SH-SY5Y (cell line): ENCODE measurements around the gene MGP.

Source experiments
- GATA2 ChIP-seq: IDR thresholded peaks from 2 replicates; pipeline ENCODE4 v1.6.1; 2011; ENCODE audit warnings: mild to moderate bottlenecking, low read depth, low read length
- GATA3 ChIP-seq: IDR thresholded peaks from 2 replicates; pipeline ENCODE4 v1.6.1; 2011; ENCODE audit warnings: low read depth, mild to moderate bottlenecking, low read length, moderate library complexity

DNA sequence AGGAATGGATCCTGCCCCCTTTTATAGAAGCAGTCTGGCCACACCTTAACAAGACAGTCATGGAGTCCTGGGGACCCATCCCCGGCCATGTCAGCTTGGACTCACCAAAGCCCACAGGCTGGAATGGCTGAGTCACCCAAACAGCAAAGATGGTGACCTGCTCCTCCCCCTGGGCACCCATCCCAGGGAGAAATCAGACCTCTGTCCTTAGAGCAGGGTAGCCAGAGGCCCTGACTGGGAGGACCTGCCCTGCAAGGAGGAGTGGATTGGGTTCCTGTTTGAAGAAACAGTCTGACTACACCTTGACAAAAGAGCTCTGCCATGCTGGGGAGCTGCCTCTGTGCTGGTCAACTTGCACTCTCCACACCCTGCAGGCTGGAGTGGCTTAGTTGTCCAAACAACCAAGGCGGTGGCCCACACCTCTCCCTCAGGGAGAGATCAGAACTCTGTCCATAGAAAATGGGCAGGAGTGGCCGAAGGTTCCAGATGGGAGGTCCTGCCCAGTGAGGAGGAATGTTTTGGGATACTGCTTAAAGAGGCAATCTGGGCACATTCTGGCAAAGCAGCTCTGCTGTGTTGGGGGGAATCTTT lies 16.6 kb downstream of the MGP start:
- TF ChIP-seq GATA3: no peak
- TF ChIP-seq GATA2: no peak
